SK-N-SH (cell line): ENCODE measurements around the gene RUNDC3A.

Experiments
- CHD2 ChIP-seq: fragments of 150-350 bp; IDR thresholded peaks from 2 replicates; pipeline ENCODE4 v1.6.1; 2018; ENCODE audit warnings: low read length; ENCODE audit not compliant: partially characterized antibody
- EP300 ChIP-seq, 2 experiments: IDR thresholded peaks; 2 replicates each; pipeline versions ENCODE4 v1.4.0 to v1.6.1; 2012; ENCODE audit warnings: borderline replicate concordance in 1 of 2, low read depth in 1 of 2, low read length in 1 of 2
- GABPA ChIP-seq: IDR thresholded peaks from 2 replicates; pipeline ENCODE4 v1.4.0; 2012; ENCODE audit warnings: low read depth, mild to moderate bottlenecking
- JUND ChIP-seq: IDR thresholded peaks from 2 replicates; pipeline ENCODE4 v1.4.0; 2012
- MXI1 ChIP-seq: IDR thresholded peaks from 2 replicates; pipeline ENCODE4 v1.6.1; 2012; ENCODE audit warnings: mild to moderate bottlenecking, low read depth, low read length, improper control_type of control experiment
- POLR2AphosphoS5 ChIP-seq: IDR thresholded peaks from 2 replicates; pipeline ENCODE4 v1.6.1; 2012; ENCODE audit warnings: low read depth, low read length
- RAD21 ChIP-seq: IDR thresholded peaks from 2 replicates; pipeline ENCODE4 v1.6.1; 2012; ENCODE audit warnings: mild to moderate bottlenecking, low read length
- SMC3 ChIP-seq: IDR thresholded peaks from 2 replicates; pipeline ENCODE4 v1.6.1; 2012; ENCODE audit warnings: low read depth, low read length, improper control_type of control experiment
- TAF1 ChIP-seq: IDR thresholded peaks from 2 replicates; pipeline ENCODE4 v1.6.1; 2012; ENCODE audit warnings: low read depth, mild to moderate bottlenecking, low read length, moderate library complexity, borderline replicate concordance
- TCF12 ChIP-seq: IDR thresholded peaks from 2 replicates; pipeline ENCODE4 v1.4.0; 2012
- USF2 ChIP-seq: fragments of 150-350 bp; IDR thresholded peaks from 2 replicates; pipeline ENCODE4 v1.6.1; 2017; ENCODE audit warnings: antibody characterized with exemption, low read length, low read depth, borderline replicate concordance
- TF ChIP-seq, protein P1 (sequence below): fragments of 200-600 bp; sonication (generic); IDR thresholded peaks from 2 replicates; pipeline ENCODE4 v1.6.1; 2017; ENCODE audit warnings: antibody characterized with exemption, mild to moderate bottlenecking, moderate library complexity
- TF ChIP-seq, protein P2 (sequence below): fragments of 150-350 bp; IDR thresholded peaks from 2 replicates; pipeline ENCODE4 v1.6.1; 2016; ENCODE audit warnings: mild to moderate bottlenecking, low read depth, low read length

DNA sequence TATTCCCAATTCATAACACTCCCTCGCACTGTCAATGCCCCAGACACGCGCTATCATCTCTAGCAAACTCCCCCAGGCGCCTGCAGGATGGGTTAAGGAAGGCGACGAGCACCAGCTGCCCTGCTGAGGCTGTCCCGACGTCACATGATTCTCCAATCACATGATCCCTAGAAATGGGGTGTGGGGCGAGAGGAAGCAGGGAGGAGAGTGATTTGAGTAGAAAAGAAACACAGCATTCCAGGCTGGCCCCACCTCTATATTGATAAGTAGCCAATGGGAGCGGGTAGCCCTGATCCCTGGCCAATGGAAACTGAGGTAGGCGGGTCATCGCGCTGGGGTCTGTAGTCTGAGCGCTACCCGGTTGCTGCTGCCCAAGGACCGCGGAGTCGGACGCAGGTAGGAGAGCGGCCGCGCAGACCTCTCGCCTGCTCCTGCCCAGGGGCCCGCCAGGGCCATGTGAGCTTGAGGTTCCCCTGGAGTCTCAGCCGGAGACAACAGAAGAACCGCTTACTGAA is 36.6 kb downstream of the RUNDC3A start, which contains the start of gene GRN:
- TF ChIP-seq TAF1 (peak; percentile 78; the same call in 1 of the 2 replicates), POLR2AphosphoS5 (peak; percentile 90), MXI1 (peak; percentile 83), GABPA (peak; percentile 40), RAD21 (no peak), EP300 (IDR thresholded peaks at IDR 0.05; ENCODE audit: borderline replicate concordance in 1 of 2, low read depth in 1 of 2, low read length in 1 of 2) (peak; percentile 53 to 60; a peak in 2 of 4 replicates), TCF12 (peak; percentile 54; the same call in 1 of the 2 replicates), CHD2 (peak; percentile 89), USF2 (peak; percentile 97), JUND (no peak; the same call in 1 of the 2 replicates), SMC3 (no peak)
- TF ChIP-seq, protein P1, sequence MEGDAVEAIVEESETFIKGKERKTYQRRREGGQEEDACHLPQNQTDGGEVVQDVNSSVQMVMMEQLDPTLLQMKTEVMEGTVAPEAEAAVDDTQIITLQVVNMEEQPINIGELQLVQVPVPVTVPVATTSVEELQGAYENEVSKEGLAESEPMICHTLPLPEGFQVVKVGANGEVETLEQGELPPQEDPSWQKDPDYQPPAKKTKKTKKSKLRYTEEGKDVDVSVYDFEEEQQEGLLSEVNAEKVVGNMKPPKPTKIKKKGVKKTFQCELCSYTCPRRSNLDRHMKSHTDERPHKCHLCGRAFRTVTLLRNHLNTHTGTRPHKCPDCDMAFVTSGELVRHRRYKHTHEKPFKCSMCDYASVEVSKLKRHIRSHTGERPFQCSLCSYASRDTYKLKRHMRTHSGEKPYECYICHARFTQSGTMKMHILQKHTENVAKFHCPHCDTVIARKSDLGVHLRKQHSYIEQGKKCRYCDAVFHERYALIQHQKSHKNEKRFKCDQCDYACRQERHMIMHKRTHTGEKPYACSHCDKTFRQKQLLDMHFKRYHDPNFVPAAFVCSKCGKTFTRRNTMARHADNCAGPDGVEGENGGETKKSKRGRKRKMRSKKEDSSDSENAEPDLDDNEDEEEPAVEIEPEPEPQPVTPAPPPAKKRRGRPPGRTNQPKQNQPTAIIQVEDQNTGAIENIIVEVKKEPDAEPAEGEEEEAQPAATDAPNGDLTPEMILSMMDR = no peak
- TF ChIP-seq, protein P2, sequence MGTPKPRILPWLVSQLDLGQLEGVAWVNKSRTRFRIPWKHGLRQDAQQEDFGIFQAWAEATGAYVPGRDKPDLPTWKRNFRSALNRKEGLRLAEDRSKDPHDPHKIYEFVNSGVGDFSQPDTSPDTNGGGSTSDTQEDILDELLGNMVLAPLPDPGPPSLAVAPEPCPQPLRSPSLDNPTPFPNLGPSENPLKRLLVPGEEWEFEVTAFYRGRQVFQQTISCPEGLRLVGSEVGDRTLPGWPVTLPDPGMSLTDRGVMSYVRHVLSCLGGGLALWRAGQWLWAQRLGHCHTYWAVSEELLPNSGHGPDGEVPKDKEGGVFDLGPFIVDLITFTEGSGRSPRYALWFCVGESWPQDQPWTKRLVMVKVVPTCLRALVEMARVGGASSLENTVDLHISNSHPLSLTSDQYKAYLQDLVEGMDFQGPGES = peak; percentile 58
